GM19467 (cell line): ENCODE measurements around the gene SH3PXD2A.

Source experiments
- ATAC-seq: cut with Tn5 transposase; IDR thresholded peaks from one replicate; pipeline ENCODE4 v1.9.1; 2021; ENCODE audit warnings: mild to moderate bottlenecking, moderate library complexity; ENCODE audit not compliant: unreplicated experiment

SH3PXD2A gene

GRCh38 chr10:103756277-103756869, 99.0 kb downstream of the SH3PXD2A start:
- ATAC-seq: no peak

GRCh38 chr10:103752680-103753248, 102.6 kb downstream of the SH3PXD2A start:
- ATAC-seq: no peak

- no peak for ATAC-seq
Observed at GRCh38 chr10:103751667-103752290, 103.6 kb downstream of the SH3PXD2A start.

GRCh38 chr10:103750836-103751235, 104.5 kb downstream of the SH3PXD2A start:
- ATAC-seq: no peak

GRCh38 chr10:103749779-103750178, 105.6 kb downstream of the SH3PXD2A start:
- no peak for ATAC-seq

- no peak for ATAC-seq
Observed at GRCh38 chr10:103748020-103748419, 107.4 kb downstream of the SH3PXD2A start.

- no peak for ATAC-seq
Observed at GRCh38 chr10:103747193-103747865, 108.0 kb downstream of the SH3PXD2A start.

- no peak for ATAC-seq
Observed at GRCh38 chr10:103746598-103746997, 108.8 kb downstream of the SH3PXD2A start.

- no peak for ATAC-seq
Observed at GRCh38 chr10:103745341-103746247, 109.8 kb downstream of the SH3PXD2A start.

- no peak for ATAC-seq
Observed at GRCh38 chr10:103742824-103743223, 112.6 kb downstream of the SH3PXD2A start.

GRCh38 chr10:103740611-103741010, 114.8 kb downstream of the SH3PXD2A start:
- no peak for ATAC-seq

- no peak for ATAC-seq
Observed at GRCh38 chr10:103739039-103739764, 116.2 kb downstream of the SH3PXD2A start.

GRCh38 chr10:103737735-103738367, 117.5 kb downstream of the SH3PXD2A start:
- no peak for ATAC-seq

GRCh38 chr10:103736763-103737162, 118.6 kb downstream of the SH3PXD2A start:
- ATAC-seq: no peak

- ATAC-seq: no peak
Observed at GRCh38 chr10:103736044-103736443, 119.3 kb downstream of the SH3PXD2A start.

- ATAC-seq: no peak
Observed at GRCh38 chr10:103734731-103735130, 120.6 kb downstream of the SH3PXD2A start.

GRCh38 chr10:103733045-103733419, 122.3 kb downstream of the SH3PXD2A start:
- ATAC-seq: no peak

- ATAC-seq: no peak
Observed at GRCh38 chr10:103732339-103733044, 122.9 kb downstream of the SH3PXD2A start.

GRCh38 chr10:103731609-103732270, 123.6 kb downstream of the SH3PXD2A start:
- ATAC-seq: no peak
